OCI-LY7 (cell line): ENCODE results near the gene SDK2. TPM values are rescaled to one million over a fixed set of nuclear protein-coding genes. Genes with fewer than 3 reads are reported as not detected.

ENCODE experiments used
- BruUV-seq: library from RNA; stranded (reverse); fragments of 400-500 nt; replicated peaks from 2 replicates; lab custom pipeline; 2021; lab: Mats Ljungman, UMichigan
- CTCF ChIA-PET: fragments of 300-600 bp; sonication (Branson Sonifier 250); formaldehyde crosslinking; loops from one replicate; lab custom pipeline; 2022; ENCODE audit warnings: antibody characterized with exemption; ENCODE audit not compliant: unreplicated experiment; lab: Charles Lee
- POLR2A ChIA-PET: fragments of 300-600 bp; sonication (Branson Sonifier 250); formaldehyde crosslinking; loops from one replicate; lab custom pipeline; 2022; ENCODE audit warnings: antibody characterized with exemption; lab: Charles Lee
- DNase-seq: peaks from one replicate; pipeline ENCODE4 v3.0.0-alpha.2; 2015; ENCODE audit warnings: low spot score
- H2AFZ ChIP-seq: fragments of 200-600 bp; sonication (generic), shearing (Covaris generic); 2 replicates; pipeline ENCODE4 v1.6.1; 2014; ENCODE audit warnings: mild to moderate bottlenecking, antibody characterized with exemption, low read length, moderate library complexity
- H3K27ac ChIP-seq: fragments of 200-600 bp; sonication (generic); 2 replicates; pipeline ENCODE4 v1.5.1; 2014; ENCODE audit warnings: mixed run types, low read depth, mild to moderate bottlenecking, moderate library complexity, low read length, inconsistent platforms; ENCODE audit not compliant: poor library complexity, severe bottlenecking
- H3K36me3 ChIP-seq: fragments of 200-600 bp; sonication (generic); 2 replicates; pipeline ENCODE4 v1.6.1; 2014; ENCODE audit warnings: mild to moderate bottlenecking, antibody characterized with exemption, low read length, moderate library complexity, mixed read lengths; ENCODE audit not compliant: insufficient read depth
- H3K4me1 ChIP-seq: fragments of 200-600 bp; sonication (generic); 2 replicates; pipeline ENCODE4 v1.5.1; 2014; ENCODE audit warnings: mild to moderate bottlenecking, low read length; ENCODE audit not compliant: insufficient read depth, poor library complexity, severe bottlenecking
- H3K4me2 ChIP-seq: fragments of 200-600 bp; sonication (generic); 2 replicates; pipeline ENCODE4 v1.6.1; 2014; ENCODE audit warnings: mild to moderate bottlenecking, low read length
- H3K4me3 ChIP-seq: fragments of 200-600 bp; sonication (generic); 2 replicates; pipeline ENCODE4 v1.5.1; 2014; ENCODE audit warnings: mild to moderate bottlenecking, low read depth, low read length; ENCODE audit not compliant: poor library complexity, severe bottlenecking
- H3K79me2 ChIP-seq: fragments of 200-600 bp; sonication (generic); 2 replicates; pipeline ENCODE4 v1.6.1; 2016; ENCODE audit warnings: low read depth, mild to moderate bottlenecking, low read length, moderate library complexity, mixed read lengths; ENCODE audit not compliant: insufficient read depth
- H3K9me2 ChIP-seq: fragments of 200-600 bp; sonication (generic); 2 replicates; pipeline ENCODE4 v1.6.1; 2016; ENCODE audit warnings: mild to moderate bottlenecking, low read length, mixed read lengths; ENCODE audit not compliant: insufficient read depth
- H3K9me3 ChIP-seq: fragments of 200-600 bp; sonication (generic); 2 replicates; pipeline ENCODE4 v1.6.1; 2014; ENCODE audit warnings: mild to moderate bottlenecking, mixed run types, low read length, mixed read lengths
- H4K20me1 ChIP-seq: fragments of 200-600 bp; sonication (generic); 2 replicates; pipeline ENCODE4 v1.6.1; 2014; ENCODE audit warnings: mild to moderate bottlenecking, antibody characterized with exemption, low read length, moderate library complexity, mixed read lengths; ENCODE audit not compliant: insufficient read depth
- CTCF ChIP-seq: fragments of 200-600 bp; sonication (generic); conservative IDR thresholded peaks from 2 replicates; pipeline ENCODE4 v1.5.1; 2014; ENCODE audit warnings: mild to moderate bottlenecking, antibody characterized with exemption, low read length, moderate library complexity, mixed read lengths
- EZH2phosphoT487 ChIP-seq: fragments of 200-600 bp; sonication (generic); IDR thresholded peaks from 2 replicates; pipeline ENCODE4 v1.6.1; 2018; ENCODE audit warnings: low read depth, borderline replicate concordance, mild to moderate bottlenecking, mixed run types, antibody characterized with exemption, low read length, moderate library complexity, mixed read lengths
- intact Hi-C: fragments of 100-400 bp; cut with micrococcal nuclease; formaldehyde crosslinking; loops from one replicate; pipeline ENCODE4 v1.10.0; 2022; ENCODE audit not compliant: unreplicated experiment
- total RNA-seq, 2 experiments: library from RNA; depleted of rRNA in 1 of 2; stranded (reverse); fragments of >200 nt in 1 of 2; shearing (Covaris generic) in 1 of 2; gene quantifications; 2 replicates each; pipeline ENCODE4 v1.2.3, GENCODE V29; 2014 to 2022

The SDK2 gene
- total RNA-seq, 2 experiments from 2014 or later, result 0.32 to 1.8 TPM

- Histone ChIP-seq H3K9me2 (no peaks in the 10 kb centered on the region), H3K36me3 (no peaks in the 10 kb centered on the region), H3K9me3 (no peaks in the 10 kb centered on the region), H3K4me2 (no peak overlapping the region), H2AFZ (no peak overlapping the region), H3K4me1 (peaks cover 6% of the 10 kb centered on the region), H4K20me1 (no peaks in the 10 kb centered on the region), H3K79me2 (no peaks in the 10 kb centered on the region), H3K4me3 (no peak overlapping the region), H3K27ac (no peak overlapping the region)
- CTCF ChIA-PET, result no interaction called here
- BruUV-seq, result no TSS peak
- POLR2A ChIA-PET, result no interaction called here
- no peak for TF ChIP-seq CTCF
- no peak for TF ChIP-seq EZH2phosphoT487
- intact Hi-C loops, result no loop called here
- DNase-seq, result no peak
Measured at GRCh38 chr17:73639322-73639721, 4.9 kb downstream of the SDK2 start.

GRCh38 chr17:73638556-73638955, 5.7 kb downstream of the SDK2 start:
- CTCF ChIA-PET, result no interaction called here
- BruUV-seq, result no TSS peak
- Histone ChIP-seq H3K4me2 (no peak overlapping the region), H3K9me2 (no peaks in the 10 kb centered on the region), H3K4me3 (no peak overlapping the region), H3K36me3 (no peaks in the 10 kb centered on the region), H3K4me1 (peaks cover 6% of the 10 kb centered on the region), H2AFZ (no peak overlapping the region), H3K27ac (no peak overlapping the region), H3K9me3 (no peaks in the 10 kb centered on the region), H3K79me2 (no peaks in the 10 kb centered on the region), H4K20me1 (no peaks in the 10 kb centered on the region)
- no peak for DNase-seq
- POLR2A ChIA-PET, result no interaction called here
- intact Hi-C loops, result no loop called here
- TF ChIP-seq EZH2phosphoT487 (no peak), CTCF (no peak)

GRCh38 chr17:73637866-73638265, 6.4 kb downstream of the SDK2 start:
- Histone ChIP-seq H3K27ac (no peak overlapping the region), H3K9me2 (no peaks in the 10 kb centered on the region), H3K4me1 (peaks cover 6% of the 10 kb centered on the region), H3K36me3 (no peaks in the 10 kb centered on the region), H3K4me2 (no peak overlapping the region), H3K79me2 (no peaks in the 10 kb centered on the region), H3K4me3 (no peak overlapping the region), H2AFZ (no peak overlapping the region), H4K20me1 (no peaks in the 10 kb centered on the region), H3K9me3 (no peaks in the 10 kb centered on the region)
- DNase-seq, result no peak
- intact Hi-C loops, result no loop called here
- BruUV-seq, result no TSS peak
- TF ChIP-seq CTCF, result no peak
- TF ChIP-seq EZH2phosphoT487, result no peak
- CTCF ChIA-PET, result no interaction called here
- POLR2A ChIA-PET, result no interaction called here
